SK-N-SH treated with all-trans-retinoic acid at 6 μM for 48 hours (cell line): ENCODE results near the gene OR6N1.

Source experiments
- ATAC-seq: fragments of 200-7000 bp; cut with Tn5 transposase; 3 replicates; pipeline ENCODE4 v1.9.1; 2020; ENCODE audit warnings: mild to moderate bottlenecking, moderate library complexity
- ARNTL ChIP-seq: fragments of 450-650 bp; formaldehyde crosslinking; IDR thresholded peaks from 2 replicates; pipeline ENCODE4 v1.5.0; 2020; ENCODE audit warnings: low read depth, mild to moderate bottlenecking, moderate library complexity, borderline replicate concordance
- BACH2 ChIP-seq: fragments of 250-450 bp; sonication (Bioruptor Pico); IDR thresholded peaks from 2 replicates; pipeline ENCODE4 v1.9.0; 2021; ENCODE audit warnings: mild to moderate bottlenecking, borderline replicate concordance
- CSDC2 ChIP-seq: fragments of 250-450 bp; sonication (Bioruptor Pico); IDR thresholded peaks from 2 replicates; pipeline ENCODE4 v1.5.0; 2020; ENCODE audit warnings: mild to moderate bottlenecking, moderate library complexity
- ESRRG ChIP-seq: fragments of 250-450 bp; sonication (Bioruptor Pico); IDR thresholded peaks from 2 replicates; pipeline ENCODE4 v1.6.1; 2021; ENCODE audit warnings: mild to moderate bottlenecking
- GLIS3 ChIP-seq: fragments of 250-450 bp; sonication (Bioruptor Pico); IDR thresholded peaks from 2 replicates; pipeline ENCODE4 v1.5.0; 2020; ENCODE audit warnings: mild to moderate bottlenecking, moderate library complexity
- ISL1 ChIP-seq: fragments of 250-450 bp; sonication (Bioruptor Pico); IDR thresholded peaks from 2 replicates; pipeline ENCODE4 v2.1.2; 2022; ENCODE audit warnings: mild to moderate bottlenecking, moderate library complexity
- OSR1 ChIP-seq: fragments of 250-450 bp; sonication (Bioruptor Pico); IDR thresholded peaks from 2 replicates; pipeline ENCODE4 v1.8.0; 2022; ENCODE audit warnings: moderate library complexity, mild to moderate bottlenecking, inconsistent platforms
- PPARA ChIP-seq: fragments of 250-450 bp; sonication (Bioruptor Pico); IDR thresholded peaks from 2 replicates; pipeline ENCODE4 v1.5.0; 2020; ENCODE audit warnings: mild to moderate bottlenecking, borderline replicate concordance
- RARB ChIP-seq: fragments of 250-450 bp; sonication (Bioruptor Pico); IDR thresholded peaks from 2 replicates; pipeline ENCODE4 v1.8.0; 2021; ENCODE audit warnings: mild to moderate bottlenecking, moderate library complexity
- SNAI2 ChIP-seq: fragments of 250-450 bp; sonication (Bioruptor Pico); IDR thresholded peaks from 2 replicates; pipeline ENCODE4 v1.5.0; 2020; ENCODE audit warnings: mild to moderate bottlenecking, moderate library complexity
- TCF4 ChIP-seq: fragments of 250-450 bp; sonication (Bioruptor Pico); IDR thresholded peaks from 2 replicates; pipeline ENCODE4 v1.8.0; 2021; ENCODE audit warnings: mild to moderate bottlenecking, moderate library complexity, borderline replicate concordance
- TOX ChIP-seq: fragments of 250-450 bp; sonication (Bioruptor Pico); IDR thresholded peaks from 2 replicates; pipeline ENCODE4 v1.8.0; 2021; ENCODE audit warnings: mild to moderate bottlenecking, moderate library complexity, borderline replicate concordance
- ZC3H10 ChIP-seq: fragments of 250-450 bp; sonication (Bioruptor Pico); IDR thresholded peaks from 2 replicates; pipeline ENCODE4 v1.5.1; 2021; ENCODE audit warnings: mild to moderate bottlenecking, moderate library complexity
- ZFP3 ChIP-seq: fragments of 250-450 bp; sonication (Bioruptor Pico); IDR thresholded peaks from 2 replicates; pipeline ENCODE4 v1.5.0; 2020; ENCODE audit warnings: mild to moderate bottlenecking, moderate library complexity
- ZFP30 ChIP-seq: fragments of 450-650 bp; formaldehyde crosslinking; IDR thresholded peaks from 2 replicates; pipeline ENCODE4 v1.5.0; 2022; ENCODE audit warnings: mild to moderate bottlenecking, moderate library complexity
- ZNF565 ChIP-seq: fragments of 450-650 bp; formaldehyde crosslinking; conservative IDR thresholded peaks from 2 replicates; pipeline ENCODE4 v1.5.0; 2020; ENCODE audit warnings: low read depth, mild to moderate bottlenecking, moderate library complexity
- ZNF8 ChIP-seq: fragments of 450-650 bp; formaldehyde crosslinking; IDR thresholded peaks from 2 replicates; pipeline ENCODE4 v1.5.0; 2020; ENCODE audit warnings: mild to moderate bottlenecking, moderate library complexity
- TF ChIP-seq, protein P1 (sequence below): fragments of 250-450 bp; sonication (Bioruptor Pico); IDR thresholded peaks from 2 replicates; pipeline ENCODE4 v1.5.1; 2020; ENCODE audit warnings: low read depth, mild to moderate bottlenecking, moderate library complexity
- TF ChIP-seq, protein P2 (sequence below): fragments of 250-450 bp; sonication (Bioruptor Pico); IDR thresholded peaks from 2 replicates; pipeline ENCODE4 v1.8.0; 2021; ENCODE audit warnings: low read depth, mild to moderate bottlenecking, moderate library complexity, borderline replicate concordance
- TF ChIP-seq, protein P3 (sequence below): fragments of 250-450 bp; sonication (Bioruptor Pico); IDR thresholded peaks from 2 replicates; pipeline ENCODE4 v1.8.0; 2020; ENCODE audit warnings: mild to moderate bottlenecking, moderate library complexity, borderline replicate concordance
- TF ChIP-seq, protein P4 (sequence below): fragments of 250-450 bp; sonication (Bioruptor Pico); IDR thresholded peaks from 2 replicates; pipeline ENCODE4 v1.5.0; 2020; ENCODE audit warnings: mild to moderate bottlenecking, moderate library complexity
- TF ChIP-seq, protein P5 (sequence below): fragments of 250-450 bp; sonication (Bioruptor Pico); IDR thresholded peaks from 2 replicates; pipeline ENCODE4 v1.5.1; 2021; ENCODE audit warnings: mild to moderate bottlenecking, moderate library complexity

OR6N1 gene

DNA sequence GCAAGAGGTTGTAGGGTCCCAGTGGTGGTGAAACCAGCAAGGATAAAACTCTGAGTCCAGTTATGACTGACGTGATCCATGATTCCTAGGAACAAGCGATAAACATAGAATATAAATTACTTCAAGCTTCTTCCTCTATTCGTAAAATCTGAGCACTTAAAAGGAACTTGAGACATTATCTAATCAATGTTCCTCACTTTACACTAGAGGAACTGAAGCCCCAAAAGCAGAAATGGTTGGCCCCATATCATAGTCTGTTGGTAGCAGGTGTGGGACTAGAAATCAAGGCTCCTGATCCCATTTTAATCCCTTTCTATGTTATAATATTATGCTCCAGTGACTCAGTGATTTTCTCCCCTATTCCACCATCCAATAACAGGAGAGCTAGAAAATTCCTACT lies 37.3 kb upstream of the OR6N1 start:
- TF ChIP-seq, protein P1, sequence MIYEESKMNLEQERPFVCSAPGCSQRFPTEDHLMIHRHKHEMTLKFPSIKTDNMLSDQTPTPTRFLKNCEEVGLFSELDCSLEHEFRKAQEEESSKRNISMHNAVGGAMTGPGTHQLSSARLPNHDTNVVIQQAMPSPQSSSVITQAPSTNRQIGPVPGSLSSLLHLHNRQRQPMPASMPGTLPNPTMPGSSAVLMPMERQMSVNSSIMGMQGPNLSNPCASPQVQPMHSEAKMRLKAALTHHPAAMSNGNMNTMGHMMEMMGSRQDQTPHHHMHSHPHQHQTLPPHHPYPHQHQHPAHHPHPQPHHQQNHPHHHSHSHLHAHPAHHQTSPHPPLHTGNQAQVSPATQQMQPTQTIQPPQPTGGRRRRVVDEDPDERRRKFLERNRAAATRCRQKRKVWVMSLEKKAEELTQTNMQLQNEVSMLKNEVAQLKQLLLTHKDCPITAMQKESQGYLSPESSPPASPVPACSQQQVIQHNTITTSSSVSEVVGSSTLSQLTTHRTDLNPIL (CRISPR knock-in tag), result no peak
- TF ChIP-seq RARB, result no peak
- no peak for TF ChIP-seq GLIS3 (CRISPR knock-in tag)
- no peak for TF ChIP-seq ZNF8
- TF ChIP-seq ZNF565, result no peak
- TF ChIP-seq CSDC2 (CRISPR knock-in tag), result no peak
- no peak for TF ChIP-seq SNAI2 (CRISPR knock-in tag)
- TF ChIP-seq ZFP3 (CRISPR knock-in tag), result no peak
- no peak for TF ChIP-seq ZC3H10

DNA sequence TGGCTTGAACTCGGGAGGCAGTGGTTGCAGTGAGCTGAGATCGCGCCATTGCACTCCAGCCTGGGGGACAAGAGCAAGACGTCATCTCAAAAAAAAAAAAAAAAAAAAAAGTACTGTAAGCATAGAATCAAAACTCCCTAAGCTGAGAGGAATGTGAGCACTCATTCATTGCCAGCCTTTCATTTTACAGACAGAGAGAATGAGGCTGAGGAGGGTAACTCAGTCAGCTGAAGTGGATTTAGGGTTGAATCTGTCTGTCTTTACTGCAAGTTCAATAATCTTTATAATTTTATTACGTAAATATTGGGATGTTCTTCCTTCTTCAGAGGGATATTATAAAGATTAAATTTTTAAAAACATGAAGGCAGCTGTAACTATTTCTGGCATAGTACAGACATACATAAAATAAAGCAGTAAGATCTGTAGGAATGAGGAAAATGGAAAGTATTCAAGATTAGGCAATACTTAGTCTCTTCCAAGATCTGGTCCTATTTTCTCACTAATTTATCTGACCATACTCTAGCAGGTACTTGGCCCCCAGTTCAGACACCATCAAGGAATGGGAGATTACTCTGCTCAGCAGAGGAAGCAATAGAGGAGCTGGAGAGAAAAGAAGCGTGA lies 35.0 kb upstream of the OR6N1 start:
- ATAC-seq, result no peak
- TF ChIP-seq OSR1 (CRISPR knock-in tag) (no peak), BACH2 (CRISPR knock-in tag) (no peak), ESRRG (CRISPR knock-in tag) (no peak)
- TF ChIP-seq, protein P2, sequence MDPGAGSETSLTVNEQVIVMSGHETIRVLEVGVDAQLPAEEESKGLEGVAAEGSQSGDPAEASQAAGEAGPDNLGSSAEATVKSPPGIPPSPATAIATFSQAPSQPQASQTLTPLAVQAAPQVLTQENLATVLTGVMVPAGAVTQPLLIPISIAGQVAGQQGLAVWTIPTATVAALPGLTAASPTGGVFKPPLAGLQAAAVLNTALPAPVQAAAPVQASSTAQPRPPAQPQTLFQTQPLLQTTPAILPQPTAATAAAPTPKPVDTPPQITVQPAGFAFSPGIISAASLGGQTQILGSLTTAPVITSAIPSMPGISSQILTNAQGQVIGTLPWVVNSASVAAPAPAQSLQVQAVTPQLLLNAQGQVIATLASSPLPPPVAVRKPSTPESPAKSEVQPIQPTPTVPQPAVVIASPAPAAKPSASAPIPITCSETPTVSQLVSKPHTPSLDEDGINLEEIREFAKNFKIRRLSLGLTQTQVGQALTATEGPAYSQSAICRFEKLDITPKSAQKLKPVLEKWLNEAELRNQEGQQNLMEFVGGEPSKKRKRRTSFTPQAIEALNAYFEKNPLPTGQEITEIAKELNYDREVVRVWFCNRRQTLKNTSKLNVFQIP, result no peak

More for the DNA sequence above, 37.3 kb upstream of the OR6N1 start:
- no peak for ATAC-seq

DNA sequence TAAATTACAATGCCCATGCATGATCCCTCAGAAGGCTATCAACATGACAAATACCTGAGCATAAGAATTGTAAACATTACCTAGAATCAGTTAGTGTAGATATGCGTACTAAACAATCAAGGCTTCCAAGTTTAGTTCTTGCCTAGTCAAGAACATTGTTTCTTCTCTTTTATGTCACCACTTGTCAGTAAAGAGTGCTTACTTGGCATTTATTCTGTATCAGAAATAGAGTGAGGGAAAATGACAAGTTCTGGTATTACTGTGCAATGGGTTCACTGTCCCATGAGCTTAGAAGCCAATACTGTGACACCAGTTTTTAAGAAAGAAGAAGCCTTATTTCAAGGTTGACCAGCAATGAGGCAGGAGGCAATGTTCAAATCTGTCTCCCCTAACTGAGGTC lies 31.7 kb upstream of the OR6N1 start:
- TF ChIP-seq, protein P3, sequence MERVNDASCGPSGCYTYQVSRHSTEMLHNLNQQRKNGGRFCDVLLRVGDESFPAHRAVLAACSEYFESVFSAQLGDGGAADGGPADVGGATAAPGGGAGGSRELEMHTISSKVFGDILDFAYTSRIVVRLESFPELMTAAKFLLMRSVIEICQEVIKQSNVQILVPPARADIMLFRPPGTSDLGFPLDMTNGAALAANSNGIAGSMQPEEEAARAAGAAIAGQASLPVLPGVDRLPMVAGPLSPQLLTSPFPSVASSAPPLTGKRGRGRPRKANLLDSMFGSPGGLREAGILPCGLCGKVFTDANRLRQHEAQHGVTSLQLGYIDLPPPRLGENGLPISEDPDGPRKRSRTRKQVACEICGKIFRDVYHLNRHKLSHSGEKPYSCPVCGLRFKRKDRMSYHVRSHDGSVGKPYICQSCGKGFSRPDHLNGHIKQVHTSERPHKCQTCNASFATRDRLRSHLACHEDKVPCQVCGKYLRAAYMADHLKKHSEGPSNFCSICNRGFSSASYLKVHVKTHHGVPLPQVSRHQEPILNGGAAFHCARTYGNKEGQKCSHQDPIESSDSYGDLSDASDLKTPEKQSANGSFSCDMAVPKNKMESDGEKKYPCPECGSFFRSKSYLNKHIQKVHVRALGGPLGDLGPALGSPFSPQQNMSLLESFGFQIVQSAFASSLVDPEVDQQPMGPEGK (CRISPR knock-in tag), result no peak
- no peak for TF ChIP-seq BACH2 (CRISPR knock-in tag)
- no peak for TF ChIP-seq RARB
- no peak for TF ChIP-seq PPARA (CRISPR knock-in tag)
- TF ChIP-seq, protein P4, sequence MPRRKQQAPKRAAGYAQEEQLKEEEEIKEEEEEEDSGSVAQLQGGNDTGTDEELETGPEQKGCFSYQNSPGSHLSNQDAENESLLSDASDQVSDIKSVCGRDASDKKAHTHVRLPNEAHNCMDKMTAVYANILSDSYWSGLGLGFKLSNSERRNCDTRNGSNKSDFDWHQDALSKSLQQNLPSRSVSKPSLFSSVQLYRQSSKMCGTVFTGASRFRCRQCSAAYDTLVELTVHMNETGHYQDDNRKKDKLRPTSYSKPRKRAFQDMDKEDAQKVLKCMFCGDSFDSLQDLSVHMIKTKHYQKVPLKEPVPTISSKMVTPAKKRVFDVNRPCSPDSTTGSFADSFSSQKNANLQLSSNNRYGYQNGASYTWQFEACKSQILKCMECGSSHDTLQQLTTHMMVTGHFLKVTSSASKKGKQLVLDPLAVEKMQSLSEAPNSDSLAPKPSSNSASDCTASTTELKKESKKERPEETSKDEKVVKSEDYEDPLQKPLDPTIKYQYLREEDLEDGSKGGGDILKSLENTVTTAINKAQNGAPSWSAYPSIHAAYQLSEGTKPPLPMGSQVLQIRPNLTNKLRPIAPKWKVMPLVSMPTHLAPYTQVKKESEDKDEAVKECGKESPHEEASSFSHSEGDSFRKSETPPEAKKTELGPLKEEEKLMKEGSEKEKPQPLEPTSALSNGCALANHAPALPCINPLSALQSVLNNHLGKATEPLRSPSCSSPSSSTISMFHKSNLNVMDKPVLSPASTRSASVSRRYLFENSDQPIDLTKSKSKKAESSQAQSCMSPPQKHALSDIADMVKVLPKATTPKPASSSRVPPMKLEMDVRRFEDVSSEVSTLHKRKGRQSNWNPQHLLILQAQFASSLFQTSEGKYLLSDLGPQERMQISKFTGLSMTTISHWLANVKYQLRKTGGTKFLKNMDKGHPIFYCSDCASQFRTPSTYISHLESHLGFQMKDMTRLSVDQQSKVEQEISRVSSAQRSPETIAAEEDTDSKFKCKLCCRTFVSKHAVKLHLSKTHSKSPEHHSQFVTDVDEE (CRISPR knock-in tag), result no peak
- no peak for TF ChIP-seq ARNTL (CRISPR knock-in tag)
- TF ChIP-seq GLIS3 (CRISPR knock-in tag), result no peak
- TF ChIP-seq, protein P2, result no peak
- TF ChIP-seq CSDC2 (CRISPR knock-in tag), result no peak
- no peak for TF ChIP-seq ZNF565
- TF ChIP-seq ISL1 (CRISPR knock-in tag), result no peak
- TF ChIP-seq, protein P5, sequence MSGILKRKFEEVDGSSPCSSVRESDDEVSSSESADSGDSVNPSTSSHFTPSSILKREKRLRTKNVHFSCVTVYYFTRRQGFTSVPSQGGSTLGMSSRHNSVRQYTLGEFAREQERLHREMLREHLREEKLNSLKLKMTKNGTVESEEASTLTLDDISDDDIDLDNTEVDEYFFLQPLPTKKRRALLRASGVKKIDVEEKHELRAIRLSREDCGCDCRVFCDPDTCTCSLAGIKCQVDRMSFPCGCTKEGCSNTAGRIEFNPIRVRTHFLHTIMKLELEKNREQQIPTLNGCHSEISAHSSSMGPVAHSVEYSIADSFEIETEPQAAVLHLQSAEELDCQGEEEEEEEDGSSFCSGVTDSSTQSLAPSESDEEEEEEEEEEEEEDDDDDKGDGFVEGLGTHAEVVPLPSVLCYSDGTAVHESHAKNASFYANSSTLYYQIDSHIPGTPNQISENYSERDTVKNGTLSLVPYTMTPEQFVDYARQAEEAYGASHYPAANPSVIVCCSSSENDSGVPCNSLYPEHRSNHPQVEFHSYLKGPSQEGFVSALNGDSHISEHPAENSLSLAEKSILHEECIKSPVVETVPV (CRISPR knock-in tag), result no peak
- no peak for TF ChIP-seq TOX
- no peak for TF ChIP-seq SNAI2 (CRISPR knock-in tag)
- no peak for TF ChIP-seq ZNF8
- TF ChIP-seq TCF4, result no peak
- TF ChIP-seq ZFP30, result no peak
- no peak for TF ChIP-seq ZC3H10
- TF ChIP-seq, protein P1 (CRISPR knock-in tag), result no peak
- no peak for ATAC-seq
